ENCODE results near the gene PPP2R5C. TPM values are rescaled to one million over a fixed set of nuclear protein-coding genes. Genes with fewer than 3 reads are reported as not detected.

The PPP2R5C gene
- total RNA-seq, 4 donors from 2014 or later = 66.2 to 211 (median 116) TPM

DNA sequence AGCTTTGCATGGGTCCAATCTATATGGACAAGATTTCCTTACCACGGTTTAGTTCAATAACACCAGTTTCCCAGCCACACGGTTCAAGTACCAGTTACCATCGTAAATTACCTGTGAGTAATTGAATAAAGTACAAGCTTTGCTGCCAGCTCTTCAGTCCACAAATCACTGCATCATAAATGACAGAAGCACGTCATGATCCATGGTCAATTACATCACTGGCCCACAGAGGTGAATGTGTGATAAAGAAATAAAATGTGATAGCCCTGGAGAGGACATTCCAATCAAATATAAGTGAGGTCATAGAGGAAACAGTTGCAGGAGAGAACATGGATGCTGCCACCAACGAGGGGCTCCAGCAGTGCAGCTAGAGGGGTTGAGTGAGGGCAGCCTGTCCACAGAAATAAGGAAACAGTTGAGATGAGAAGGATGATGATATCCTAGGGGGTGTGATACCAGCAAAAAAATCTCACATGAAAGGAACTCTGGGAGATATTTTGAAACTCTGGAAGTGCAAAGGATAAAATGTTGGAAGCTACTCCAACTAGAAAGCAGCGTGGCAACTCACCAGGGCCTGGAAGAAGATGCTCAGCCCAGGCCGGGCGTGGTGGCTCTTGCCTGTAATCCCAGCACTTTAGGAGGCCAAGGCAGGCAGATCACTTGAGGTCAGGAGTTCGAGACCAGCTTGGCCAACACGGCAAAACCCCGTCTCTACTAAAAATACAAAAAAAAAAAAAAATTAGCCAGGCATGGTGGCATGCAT lies 197.1 kb downstream of the PPP2R5C start:
- Histone ChIP-seq H3K9me3 (no peaks in the 10 kb centered on the region), H3K36me3 (no peaks in the 10 kb centered on the region), H3K4me3 (no peak overlapping the region), H3K27ac (no peak overlapping the region), H3K4me1 (peaks cover 0 to 15% (median 4%) of the 10 kb centered on the region in 4 donors), H3K27me3 (no peaks in the 10 kb centered on the region)
- intact Hi-C loops (cut with DNase I; ENCODE audit: low total_unique reads) (no loop called here), in situ Hi-C loops (cut with MboI; ENCODE audit: low pct_ligation_motif_present in 1 of 4, low pct_unique_long_range_greater_than_20kb in 1 of 4, low sequenced_read_pairs in 3 of 4) (loop anchor here in 1 of 4 donors (25.0 kb wide), 1 partner anchor 354 kb away; the partner anchor contains the start of genes MOK and ZNF839)
- no peak for DNase-seq
- TF ChIP-seq, protein P1, sequence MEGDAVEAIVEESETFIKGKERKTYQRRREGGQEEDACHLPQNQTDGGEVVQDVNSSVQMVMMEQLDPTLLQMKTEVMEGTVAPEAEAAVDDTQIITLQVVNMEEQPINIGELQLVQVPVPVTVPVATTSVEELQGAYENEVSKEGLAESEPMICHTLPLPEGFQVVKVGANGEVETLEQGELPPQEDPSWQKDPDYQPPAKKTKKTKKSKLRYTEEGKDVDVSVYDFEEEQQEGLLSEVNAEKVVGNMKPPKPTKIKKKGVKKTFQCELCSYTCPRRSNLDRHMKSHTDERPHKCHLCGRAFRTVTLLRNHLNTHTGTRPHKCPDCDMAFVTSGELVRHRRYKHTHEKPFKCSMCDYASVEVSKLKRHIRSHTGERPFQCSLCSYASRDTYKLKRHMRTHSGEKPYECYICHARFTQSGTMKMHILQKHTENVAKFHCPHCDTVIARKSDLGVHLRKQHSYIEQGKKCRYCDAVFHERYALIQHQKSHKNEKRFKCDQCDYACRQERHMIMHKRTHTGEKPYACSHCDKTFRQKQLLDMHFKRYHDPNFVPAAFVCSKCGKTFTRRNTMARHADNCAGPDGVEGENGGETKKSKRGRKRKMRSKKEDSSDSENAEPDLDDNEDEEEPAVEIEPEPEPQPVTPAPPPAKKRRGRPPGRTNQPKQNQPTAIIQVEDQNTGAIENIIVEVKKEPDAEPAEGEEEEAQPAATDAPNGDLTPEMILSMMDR (IDR thresholded peaks at IDR 0.05) = no peak
- no peak for TF ChIP-seq EP300 (IDR thresholded peaks at IDR 0.05; ENCODE audit: low read depth)
- no peak for TF ChIP-seq POLR2A (IDR thresholded peaks at IDR 0.05)
- no peak for TF ChIP-seq POLR2AphosphoS5 (IDR thresholded peaks at IDR 0.05)
- WGBS, 2 donors (ENCODE audit: low coverage in 1 of 2) = 60 to 71% methylated on average over 2 to 11 of the region's 11 CpGs

DNA sequence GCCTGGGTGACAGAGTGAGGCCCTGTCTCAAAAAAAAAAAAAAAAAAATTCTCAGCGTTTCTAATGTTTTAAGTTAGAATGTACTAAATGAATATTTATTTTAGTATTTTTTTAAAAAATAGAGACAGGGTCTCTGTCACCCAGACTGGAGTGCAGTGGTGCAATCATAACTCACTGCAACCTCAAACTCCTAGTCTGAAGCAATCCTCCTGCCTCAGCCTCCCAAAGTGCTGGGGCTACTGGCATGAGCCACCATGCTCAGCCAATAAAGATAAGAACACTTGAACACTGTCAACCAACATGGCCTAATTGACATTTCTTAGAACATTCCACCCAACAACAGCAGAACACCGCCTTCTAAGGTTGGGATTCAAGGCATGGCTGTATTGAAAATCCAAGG lies 197.8 kb downstream of the PPP2R5C start:
- no peaks in the 10 kb centered on the region for H3K9me3 ChIP-seq
- DNase-seq = no peak
- WGBS, 2 donors (ENCODE audit: low coverage in 1 of 2) = 40 to 87% methylated on average over 1 to 2 of the region's 2 CpGs
- H3K27me3 ChIP-seq = no peaks in the 10 kb centered on the region
- H3K4me3 ChIP-seq = no peak overlapping the region
- no peak overlapping the region for H3K27ac ChIP-seq
- intact Hi-C loops (cut with DNase I; ENCODE audit: low total_unique reads) = no loop called here
- peaks cover 0 to 20% (median 9%) of the 10 kb centered on the region in 4 donors for H3K4me1 ChIP-seq
- TF ChIP-seq EP300 (IDR thresholded peaks at IDR 0.05; ENCODE audit: low read depth) = no peak
- in situ Hi-C loops (cut with MboI; ENCODE audit: low pct_ligation_motif_present in 1 of 4, low pct_unique_long_range_greater_than_20kb in 1 of 4, low sequenced_read_pairs in 3 of 4) = loop anchor here in 1 of 4 donors (25.0 kb wide), 1 partner anchor 353 kb away; the partner anchor contains the start of genes MOK and ZNF839
- no peaks in the 10 kb centered on the region for H3K36me3 ChIP-seq

DNA sequence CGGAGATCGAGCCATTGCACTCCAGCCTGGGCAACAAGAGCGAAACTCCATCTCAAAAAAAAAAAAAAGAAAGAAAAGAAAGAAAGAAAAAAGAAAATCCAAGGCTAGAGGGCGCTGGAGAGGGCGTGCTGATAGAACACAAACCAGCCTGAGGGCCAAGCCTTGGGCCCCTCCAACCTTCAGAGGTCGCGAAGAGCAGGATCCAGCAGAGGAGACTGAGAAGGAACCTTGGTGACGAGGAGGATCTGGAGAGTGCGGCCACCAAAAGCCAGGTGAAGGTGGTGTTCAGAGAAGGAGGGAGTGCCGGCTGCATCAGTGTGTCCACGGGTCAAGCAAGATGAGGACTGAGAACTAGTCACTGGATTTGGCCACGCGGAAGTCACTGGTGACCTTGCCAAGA lies 198.7 kb downstream of the PPP2R5C start:
- 61% methylated on average over 13 of the region's 13 CpGs; no CpG with 5 or more reads in 1 of the 2 donors for WGBS, 2 donors (ENCODE audit: low coverage in 1 of 2)
- intact Hi-C loops (cut with DNase I; ENCODE audit: low total_unique reads) = loop anchor here (5.0 kb wide), 1 partner anchor 188 kb away; no protein-coding TSS in a partner anchor
- Histone ChIP-seq H3K36me3 (no peaks in the 10 kb centered on the region), H3K4me3 (no peak overlapping the region), H3K27me3 (no peaks in the 10 kb centered on the region), H3K9me3 (no peaks in the 10 kb centered on the region), H3K27ac (no peak overlapping the region), H3K4me1 (peaks cover 0 to 20% (median 9%) of the 10 kb centered on the region in 4 donors)
- DNase-seq = no peak
- in situ Hi-C loops (cut with MboI; ENCODE audit: low pct_ligation_motif_present in 1 of 4, low pct_unique_long_range_greater_than_20kb in 1 of 4, low sequenced_read_pairs in 3 of 4) = loop anchor here in 2 of 4 donors (10.0 to 25.0 kb wide), 2 partner anchors 135 to 352 kb away; partner anchors contain the start of genes MOK (in 1 of the 2) and ZNF839 (in 1 of the 2)
- TF ChIP-seq POLR2AphosphoS5 (IDR thresholded peaks at IDR 0.05) = no peak
- TF ChIP-seq, protein P1 (IDR thresholded peaks at IDR 0.05) = peak in 4 of 5 experiments; percentile 17 to 32 (median 27)

DNA sequence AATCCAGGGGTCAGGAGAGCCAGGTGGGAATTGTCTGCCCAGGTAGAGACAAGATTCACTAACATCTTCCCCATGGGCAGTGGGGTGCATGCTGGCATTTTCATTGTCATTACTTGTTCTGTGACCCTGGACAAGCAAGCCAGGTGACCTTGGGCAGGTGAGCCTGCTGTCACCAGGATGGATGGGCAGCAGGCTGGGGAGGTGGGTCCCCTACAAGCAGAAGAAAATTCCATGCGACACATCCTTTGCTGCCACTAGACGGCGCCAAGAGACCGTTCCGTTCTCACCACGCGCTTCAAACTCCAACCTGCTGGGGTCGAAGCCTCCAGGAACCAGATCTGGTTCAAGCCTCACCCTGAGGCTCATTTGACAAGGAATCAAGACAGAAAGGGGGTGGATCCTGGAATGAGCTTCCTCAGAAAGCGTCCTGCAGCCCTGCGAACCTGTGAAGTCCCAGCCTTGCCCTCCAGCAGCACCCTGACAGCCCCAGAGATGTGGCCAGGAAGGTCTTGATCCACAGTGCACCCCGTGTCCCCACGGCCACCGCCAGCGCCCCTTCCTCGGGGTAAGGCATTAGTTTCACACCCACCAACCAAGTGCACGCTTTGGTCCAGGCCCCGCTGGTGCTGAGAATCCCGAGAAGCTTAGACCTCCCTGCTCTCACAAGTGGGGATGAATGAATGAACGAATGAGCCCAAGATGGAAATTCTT lies 199.7 kb downstream of the PPP2R5C start:
- Histone ChIP-seq H3K4me1 (peaks cover 7 to 28% (median 16%) of the 10 kb centered on the region in 4 donors), H3K27me3 (no peaks in the 10 kb centered on the region), H3K27ac (no peak overlapping the region), H3K9me3 (no peaks in the 10 kb centered on the region), H3K36me3 (no peaks in the 10 kb centered on the region), H3K4me3 (no peak overlapping the region)
- peak; percentile 83 for DNase-seq
- 34 to 86% methylated on average over 4 to 19 of the region's 19 CpGs for WGBS, 2 donors (ENCODE audit: low coverage in 1 of 2)
- intact Hi-C loops (cut with DNase I; ENCODE audit: low total_unique reads) = loop anchor here (5.0 kb wide), 1 partner anchor 189 kb away; no protein-coding TSS in a partner anchor
- in situ Hi-C loops (cut with MboI; ENCODE audit: low pct_ligation_motif_present in 1 of 4, low pct_unique_long_range_greater_than_20kb in 1 of 4, low sequenced_read_pairs in 3 of 4) = loop anchor here in 2 of 4 donors (10.0 to 25.0 kb wide), 2 partner anchors 134 to 351 kb away; partner anchors contain the start of genes MOK (in 1 of the 2) and ZNF839 (in 1 of the 2)
- no peak for TF ChIP-seq POLR2A (IDR thresholded peaks at IDR 0.05)
- TF ChIP-seq, protein P1 (IDR thresholded peaks at IDR 0.05) = peak; percentile 84 to 90 (median 89)

All from transverse colon (tissue), 4 donors.